ENCODE results near the gene ZNF41. TPM values are rescaled to one million over a fixed set of nuclear protein-coding genes. Genes with fewer than 3 reads are reported as not detected.

ZNF41 gene
- polyA plus RNA-seq, 2 of the 4 experiments (the other 2 are of a cell fraction) = 3.5 to 6.1 TPM

GRCh38 chrX:47420265-47420664 is 62.8 kb downstream of the ZNF41 start:
- FAIRE-seq = no peak
- Histone ChIP-seq H3K27ac (no peak overlapping the region), H3K9me3 (peaks cover 3% of the 10 kb centered on the region; the same call in 2 of the 3 replicates), H3K4me2 (no peak overlapping the region), H3K4me3 (no peak overlapping the region), H3K4me1 (no peaks in the 10 kb centered on the region)
- POLR2A ChIA-PET = no interaction called here
- CTCF ChIA-PET = no interaction called here
- 58% methylated on average over 4 of the region's 4 CpGs for WGBS (ENCODE audit: missing lambda C conversion rate)
- ATAC-seq = no peak
- DNase-seq (ENCODE audit: low read depth in 1 of 2, low spot score in 1 of 2) = no peak
- TF ChIP-seq GATA3 (IDR thresholded peaks at IDR 0.05; ENCODE audit: borderline replicate concordance) = no peak
- TF ChIP-seq HDAC2 (IDR thresholded peaks at IDR 0.05) = no peak
- no peak for TF ChIP-seq SREBF2 (IDR thresholded peaks at IDR 0.05)
- no peak for TF ChIP-seq RARB (CRISPR knock-in tag; IDR thresholded peaks at IDR 0.05)
- no peak for TF ChIP-seq CHD4 (IDR thresholded peaks at IDR 0.05; ENCODE audit: borderline replicate concordance)
- TF ChIP-seq MAFK (IDR thresholded peaks at IDR 0.05; ENCODE audit: partially characterized antibody) = no peak
- TF ChIP-seq ZNF302 (CRISPR knock-in tag; IDR thresholded peaks at IDR 0.05) = no peak
- no peak for TF ChIP-seq HES2 (IDR thresholded peaks at IDR 0.05)
- no peak for TF ChIP-seq NPAS2 (CRISPR knock-in tag; IDR thresholded peaks at IDR 0.05; ENCODE audit: borderline replicate concordance)
- TF ChIP-seq NR3C1 (IDR thresholded peaks at IDR 0.05) = no peak
- no peak for TF ChIP-seq BCL3 (IDR thresholded peaks at IDR 0.05)
- TF ChIP-seq PHF8 (IDR thresholded peaks at IDR 0.05; ENCODE audit: borderline replicate concordance, low read depth) = no peak
- TF ChIP-seq RFX5 (IDR thresholded peaks at IDR 0.05) = no peak
- TF ChIP-seq HEYL (CRISPR knock-in tag; IDR thresholded peaks at IDR 0.05) = no peak
- TF ChIP-seq CTCF (IDR thresholded peaks at IDR 0.05) = no peak
- TF ChIP-seq ELK1 (IDR thresholded peaks at IDR 0.05; ENCODE audit: low read depth, low read length) = no peak

GRCh38 chrX:47413179-47413594 is 69.8 kb downstream of the ZNF41 start:
- FAIRE-seq = no peak
- POLR2A ChIA-PET = no interaction called here
- DNase-seq (ENCODE audit: low read depth in 1 of 2, low spot score in 1 of 2) = no peak
- TF ChIP-seq MYC (IDR thresholded peaks at IDR 0.05; ENCODE audit: borderline replicate concordance, low read length) (no peak), HES2 (IDR thresholded peaks at IDR 0.05) (no peak), TP53 (CRISPR knock-in tag; IDR thresholded peaks at IDR 0.05) (no peak), ZC3H11A (IDR thresholded peaks at IDR 0.05) (no peak), USF2 (IDR thresholded peaks at IDR 0.05) (no peak), MAFK (IDR thresholded peaks at IDR 0.05; ENCODE audit: partially characterized antibody) (no peak), TFCP2L1 (CRISPR knock-in tag; IDR thresholded peaks at IDR 0.05) (no peak), E2F6 (IDR thresholded peaks at IDR 0.05; ENCODE audit: borderline replicate concordance, low read depth) (no peak)
- Histone ChIP-seq H3K9me3 (peaks cover 42% of the 10 kb centered on the region), H3K4me2 (no peak overlapping the region), H3K4me3 (no peak overlapping the region), H3K27ac (no peak overlapping the region), H3K4me1 (no peaks in the 10 kb centered on the region)
- no peak for ATAC-seq
- CTCF ChIA-PET = no interaction called here
- 34% methylated on average over 8 of the region's 8 CpGs for WGBS (ENCODE audit: missing lambda C conversion rate)

Other genes with a start within 250 kb of the ZNF41 start
- gene ZNF157, start 112.6 kb downstream of the ZNF41 start, polyA plus RNA-seq (2011; rRNA removed) = 0.06 and 0.13 TPM in 2 replicates
- gene ZNF157, start 112.6 kb downstream of the ZNF41 start, polyA plus RNA-seq (2017; fragmentation: RNase III; extraction: RNeasy Plus Mini Kit Qiagen cat#74134 plus additional on column Dnase treatment) = 0.05 to 0.08 TPM (median 0.05 TPM) in 3 replicates
- gene ARAF, start 78.0 kb upstream of the ZNF41 start, polyA plus RNA-seq (2011; rRNA removed) = 37.9 and 60.7 TPM in 2 replicates
- 47.2 to 49.0 TPM (median 47.4 TPM) in 3 replicates for gene ARAF, start 78.0 kb upstream of the ZNF41 start, polyA plus RNA-seq (2017; fragmentation: RNase III; extraction: RNeasy Plus Mini Kit Qiagen cat#74134 plus additional on column Dnase treatment)
- 83.2 and 131 TPM in 2 replicates for gene TIMP1, start 99.2 kb upstream of the ZNF41 start, polyA plus RNA-seq (2011; rRNA removed)
- gene TIMP1, start 99.2 kb upstream of the ZNF41 start, polyA plus RNA-seq (2017; fragmentation: RNase III; extraction: RNeasy Plus Mini Kit Qiagen cat#74134 plus additional on column Dnase treatment) = 139 to 150 TPM (median 144 TPM) in 3 replicates
- not detected in 2 replicates for gene SYN1, start 136.6 kb upstream of the ZNF41 start, polyA plus RNA-seq (2011; rRNA removed)
- 0.05 to 0.21 TPM (median 0.14 TPM) in 3 replicates for gene SYN1, start 136.6 kb upstream of the ZNF41 start, polyA plus RNA-seq (2017; fragmentation: RNase III; extraction: RNeasy Plus Mini Kit Qiagen cat#74134 plus additional on column Dnase treatment)
- 0.14 and 0.15 TPM in 2 replicates for gene CFP, start 146.7 kb upstream of the ZNF41 start, polyA plus RNA-seq (2011; rRNA removed)
- 0.49 to 0.91 TPM (median 0.54 TPM) in 3 replicates for gene CFP, start 146.7 kb upstream of the ZNF41 start, polyA plus RNA-seq (2017; fragmentation: RNase III; extraction: RNeasy Plus Mini Kit Qiagen cat#74134 plus additional on column Dnase treatment)
- gene ELK1, start 167.3 kb upstream of the ZNF41 start, polyA plus RNA-seq (2011; rRNA removed) = 14.6 and 15.3 TPM in 2 replicates
- 20.6 to 23.5 TPM (median 21.9 TPM) in 3 replicates for gene ELK1, start 167.3 kb upstream of the ZNF41 start, polyA plus RNA-seq (2017; fragmentation: RNase III; extraction: RNeasy Plus Mini Kit Qiagen cat#74134 plus additional on column Dnase treatment)
- 172 and 186 TPM in 2 replicates for gene UXT, start 176.0 kb upstream of the ZNF41 start, polyA plus RNA-seq (2011; rRNA removed)
- gene UXT, start 176.0 kb upstream of the ZNF41 start, polyA plus RNA-seq (2017; fragmentation: RNase III; extraction: RNeasy Plus Mini Kit Qiagen cat#74134 plus additional on column Dnase treatment) = 166 to 181 TPM (median 175 TPM) in 3 replicates